CD4-positive, alpha-beta T cell treated with Interleukin-21 for 1 hour (primary cell): Measurements from ENCODE around the gene PDE4D.
A peak's percentile ranks its signal among the peaks of the same experiment; 100 is the strongest.
"Not testable (repeated sequence)": the region's sequence is repeated elsewhere in the genome, so short reads cannot be mapped to it uniquely, and the experiment has no call there.

Experiments used
- DNase-seq: peaks from one replicate; pipeline ENCODE4 v3.0.0-alpha.2; 2020

The PDE4D gene

GRCh38 chr5:59600998-59601397 is 292.5 kb downstream of the PDE4D start:
- DNase-seq: no peak

GRCh38 chr5:59600153-59600552 is 293.4 kb downstream of the PDE4D start:
- DNase-seq: no peak

GRCh38 chr5:59599729-59600128 is 293.8 kb downstream of the PDE4D start:
- no peak for DNase-seq

- no peak for DNase-seq
Measured at GRCh38 chr5:59598547-59598874, 295.0 kb downstream of the PDE4D start.

- no peak for DNase-seq
Measured at GRCh38 chr5:59597690-59598546, 295.6 kb downstream of the PDE4D start.

GRCh38 chr5:59596586-59597350 is 296.8 kb downstream of the PDE4D start:
- DNase-seq: no peak

GRCh38 chr5:59594118-59594517 is 299.4 kb downstream of the PDE4D start:
- not testable (repeated sequence) for DNase-seq

- no peak for DNase-seq
Measured at GRCh38 chr5:59593439-59594007, 300.0 kb downstream of the PDE4D start.

- no peak for DNase-seq
Measured at GRCh38 chr5:59592101-59592500, 301.4 kb downstream of the PDE4D start.

- peak; percentile 5 for DNase-seq
Measured at GRCh38 chr5:59591162-59591561, 302.4 kb downstream of the PDE4D start.

- DNase-seq: no peak
Measured at GRCh38 chr5:59588922-59589321, 304.6 kb downstream of the PDE4D start.

GRCh38 chr5:59587489-59588337 is 305.8 kb downstream of the PDE4D start:
- DNase-seq: no peak

GRCh38 chr5:59586841-59587240 is 306.7 kb downstream of the PDE4D start:
- no peak for DNase-seq

- DNase-seq: no peak
Measured at GRCh38 chr5:59584858-59585846, 308.4 kb downstream of the PDE4D start.

GRCh38 chr5:59583810-59584562 is 309.5 kb downstream of the PDE4D start:
- DNase-seq: no peak

GRCh38 chr5:59583151-59583809 is 310.2 kb downstream of the PDE4D start:
- DNase-seq: no peak

GRCh38 chr5:59582746-59583145 is 310.8 kb downstream of the PDE4D start:
- no peak for DNase-seq

- no peak for DNase-seq
Measured at GRCh38 chr5:59579824-59580167, 313.7 kb downstream of the PDE4D start.

- DNase-seq: no peak
Measured at GRCh38 chr5:59579101-59579823, 314.3 kb downstream of the PDE4D start.

GRCh38 chr5:59577485-59577884 is 316.0 kb downstream of the PDE4D start:
- no peak for DNase-seq
